ENCODE measurements around the gene SFXN3. TPM values are rescaled to one million over a fixed set of nuclear protein-coding genes. Genes with fewer than 3 reads are reported as not detected.
A peak's percentile ranks its signal among the peaks of the same experiment; 100 is the strongest.

The SFXN3 gene
- total RNA-seq, 4 donors from 2014 or later = 55.5 to 127 (median 79.6) TPM

DNA sequence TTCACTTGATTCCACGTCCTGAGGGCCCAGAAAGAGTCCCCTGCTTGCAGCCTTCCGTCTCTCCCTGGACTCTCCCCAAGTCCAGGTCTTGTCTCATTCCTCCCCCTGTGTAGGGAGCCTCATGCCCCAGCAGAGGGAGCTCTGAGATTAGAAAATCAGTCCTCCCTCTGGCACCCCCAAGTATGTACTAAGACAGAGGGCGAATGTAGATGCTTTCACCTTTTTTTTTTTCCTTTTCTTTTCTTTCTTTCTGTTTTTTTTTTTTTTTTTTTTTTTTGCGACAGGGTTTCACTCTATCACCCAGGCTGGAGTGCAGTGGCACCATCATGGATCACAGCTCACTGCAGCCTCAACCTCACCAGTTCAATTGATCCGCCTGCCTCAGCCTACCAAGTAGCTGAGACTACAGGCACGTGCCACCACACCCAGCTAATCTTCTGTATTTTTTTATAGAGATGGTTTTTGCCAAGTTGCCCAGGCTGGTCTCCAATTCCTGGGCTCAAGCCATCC, 10.3 kb downstream of the SFXN3 start:
- no peak overlapping the region for H3K4me3 ChIP-seq (ENCODE audit: low read depth, poor library complexity, severe bottlenecking)
- WGBS, 2 donors = 15 to 19% methylated on average over 6 of the region's 6 CpGs
- intact Hi-C loops (cut with DNase I; ENCODE audit: low total_unique reads) = no loop called here
- TF ChIP-seq POLR2A (IDR thresholded peaks at IDR 0.05) = no peak
- TF ChIP-seq, protein P1, sequence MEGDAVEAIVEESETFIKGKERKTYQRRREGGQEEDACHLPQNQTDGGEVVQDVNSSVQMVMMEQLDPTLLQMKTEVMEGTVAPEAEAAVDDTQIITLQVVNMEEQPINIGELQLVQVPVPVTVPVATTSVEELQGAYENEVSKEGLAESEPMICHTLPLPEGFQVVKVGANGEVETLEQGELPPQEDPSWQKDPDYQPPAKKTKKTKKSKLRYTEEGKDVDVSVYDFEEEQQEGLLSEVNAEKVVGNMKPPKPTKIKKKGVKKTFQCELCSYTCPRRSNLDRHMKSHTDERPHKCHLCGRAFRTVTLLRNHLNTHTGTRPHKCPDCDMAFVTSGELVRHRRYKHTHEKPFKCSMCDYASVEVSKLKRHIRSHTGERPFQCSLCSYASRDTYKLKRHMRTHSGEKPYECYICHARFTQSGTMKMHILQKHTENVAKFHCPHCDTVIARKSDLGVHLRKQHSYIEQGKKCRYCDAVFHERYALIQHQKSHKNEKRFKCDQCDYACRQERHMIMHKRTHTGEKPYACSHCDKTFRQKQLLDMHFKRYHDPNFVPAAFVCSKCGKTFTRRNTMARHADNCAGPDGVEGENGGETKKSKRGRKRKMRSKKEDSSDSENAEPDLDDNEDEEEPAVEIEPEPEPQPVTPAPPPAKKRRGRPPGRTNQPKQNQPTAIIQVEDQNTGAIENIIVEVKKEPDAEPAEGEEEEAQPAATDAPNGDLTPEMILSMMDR (IDR thresholded peaks at IDR 0.05) = peak in 1 of 3 donors; percentile 60
- DNase-seq (ENCODE audit: low spot score in 2 of 2) = peak; percentile 86 to 94

DNA sequence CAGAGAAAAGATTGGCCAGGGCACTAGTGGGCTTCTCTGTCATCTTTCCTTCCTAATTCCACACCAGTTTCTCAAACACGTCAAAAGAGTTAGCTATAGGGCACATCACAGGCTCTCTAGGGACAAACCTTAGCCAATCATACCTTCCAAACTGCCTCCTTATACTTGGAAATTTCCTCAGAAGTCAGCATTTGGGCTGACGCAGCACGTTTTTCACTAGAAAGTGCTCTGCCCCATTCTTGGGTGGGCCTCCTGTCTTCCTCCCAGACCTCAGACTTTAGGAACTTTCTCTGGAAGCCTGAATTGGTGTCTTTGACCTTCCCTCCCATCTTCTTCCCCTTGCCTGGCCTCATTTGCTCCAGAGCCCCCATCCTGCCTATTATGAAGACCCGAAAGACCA, 11.1 kb downstream of the SFXN3 start:
- WGBS, 2 donors = 58 to 59% methylated on average over 4 of the region's 4 CpGs
- intact Hi-C loops (cut with DNase I; ENCODE audit: low total_unique reads) = no loop called here
- H3K4me3 ChIP-seq (ENCODE audit: low read depth, poor library complexity, severe bottlenecking) = no peak overlapping the region
- no peak for DNase-seq (ENCODE audit: low spot score in 2 of 2)
- TF ChIP-seq POLR2A (IDR thresholded peaks at IDR 0.05) = no peak
- TF ChIP-seq, protein P1 (IDR thresholded peaks at IDR 0.05) = no peak

DNA sequence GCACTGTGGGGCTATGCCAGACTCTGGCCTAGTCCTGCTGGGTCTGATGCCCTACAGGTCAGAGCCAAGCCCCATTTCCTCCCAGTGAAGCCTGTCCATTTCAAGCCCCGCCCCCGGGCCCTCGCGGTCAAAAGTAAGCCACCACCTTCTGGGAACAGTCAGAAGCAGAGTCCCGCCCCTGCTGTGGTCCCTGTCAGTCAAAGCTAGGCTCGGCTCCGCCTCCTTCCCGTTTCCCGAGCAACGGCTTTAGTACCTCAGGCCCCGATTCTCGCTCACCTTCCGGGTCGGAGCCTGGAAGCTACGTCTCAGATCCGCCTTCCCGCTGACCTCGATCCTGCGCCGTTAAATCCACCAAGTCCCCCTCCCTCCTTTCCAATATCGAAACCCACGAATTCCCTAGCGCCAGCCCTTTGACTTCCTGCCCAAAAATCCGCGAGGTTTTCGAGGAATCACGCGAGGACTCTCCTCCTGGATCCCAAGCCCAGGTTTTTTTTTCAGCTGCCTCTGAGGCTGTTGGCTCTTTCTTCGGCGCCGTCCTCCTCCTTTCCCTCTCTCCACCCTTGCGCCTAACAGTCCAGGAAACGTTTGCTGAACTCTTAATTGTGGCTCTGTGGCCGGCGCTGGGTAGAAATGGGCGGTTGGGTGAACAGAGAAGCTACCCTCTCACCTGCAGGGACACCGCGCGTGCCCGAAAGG, 11.8 kb downstream of the SFXN3 start:
- 1 to 2% methylated on average over 40 of the region's 40 CpGs for WGBS, 2 donors
- H3K4me3 ChIP-seq (ENCODE audit: low read depth, poor library complexity, severe bottlenecking) = no peak overlapping the region
- DNase-seq (ENCODE audit: low spot score in 2 of 2) = peak; percentile 97 to 99
- TF ChIP-seq, protein P1 (IDR thresholded peaks at IDR 0.05) = no peak
- TF ChIP-seq POLR2A (IDR thresholded peaks at IDR 0.05) = no peak
- intact Hi-C loops (cut with DNase I; ENCODE audit: low total_unique reads) = no loop called here

DNA sequence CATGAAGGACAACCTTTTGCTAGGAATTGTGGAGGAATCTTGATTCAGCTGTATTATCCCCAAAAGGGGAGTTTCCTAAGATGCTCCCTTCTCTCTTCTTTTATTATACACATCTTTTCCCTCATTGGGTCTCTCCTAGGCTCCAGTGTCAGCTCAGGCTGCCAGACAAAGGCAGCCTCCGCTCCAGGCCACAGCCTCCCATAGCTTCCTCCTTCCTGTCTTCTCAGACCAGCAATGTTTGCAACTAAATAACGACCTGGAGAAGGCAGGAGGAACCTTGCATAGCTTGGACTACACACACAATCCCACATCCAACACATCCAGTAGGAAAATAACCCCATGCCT, 12.3 kb downstream of the SFXN3 start:
- 13 to 18% methylated on average over 2 of the region's 2 CpGs for WGBS, 2 donors
- H3K4me3 ChIP-seq (ENCODE audit: low read depth, poor library complexity, severe bottlenecking) = no peak overlapping the region
- intact Hi-C loops (cut with DNase I; ENCODE audit: low total_unique reads) = no loop called here
- no peak for DNase-seq (ENCODE audit: low spot score in 2 of 2)
- TF ChIP-seq, protein P1 (IDR thresholded peaks at IDR 0.05) = no peak
- no peak for TF ChIP-seq POLR2A (IDR thresholded peaks at IDR 0.05)

DNA sequence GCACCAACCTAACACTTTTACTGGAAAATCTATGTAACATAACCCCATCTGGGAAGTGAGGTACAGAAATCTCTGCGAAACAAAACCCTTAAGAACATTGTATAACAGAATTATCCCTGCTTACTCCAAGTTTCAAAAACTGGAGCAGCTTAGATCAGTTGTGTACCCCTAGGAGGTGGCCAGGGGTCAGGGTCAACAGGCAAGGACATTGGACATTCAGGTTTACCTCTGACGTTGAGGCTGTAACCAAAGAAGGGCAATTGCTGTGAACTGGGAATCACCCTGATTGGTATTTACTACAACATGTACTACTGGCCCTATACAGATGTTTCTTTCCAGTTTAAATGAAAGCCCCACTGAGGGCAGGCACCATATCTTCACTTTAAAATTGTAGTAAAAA, 13.1 kb downstream of the SFXN3 start:
- 88 to 94% methylated on average over 2 of the region's 2 CpGs for WGBS, 2 donors
- no peak overlapping the region for H3K4me3 ChIP-seq (ENCODE audit: low read depth, poor library complexity, severe bottlenecking)
- intact Hi-C loops (cut with DNase I; ENCODE audit: low total_unique reads) = no loop called here
- no peak for DNase-seq (ENCODE audit: low spot score in 2 of 2)
- TF ChIP-seq, protein P1 (IDR thresholded peaks at IDR 0.05) = no peak
- TF ChIP-seq POLR2A (IDR thresholded peaks at IDR 0.05) = no peak

Measured in lower leg skin (tissue), 4 donors.